ENCODE measurements around the gene ARFGEF3.
"Not testable (repeated sequence)": the region's sequence is repeated elsewhere in the genome, so short reads cannot be mapped to it uniquely, and the experiment has no call there.

Gene ARFGEF3

GRCh38 chr6:138345565-138346285 is 184.0 kb downstream of the ARFGEF3 start:
- no peak overlapping the region for H3K4me3 Mint-ChIP-seq
- no peak overlapping the region for H3K27ac Mint-ChIP-seq
- ATAC-seq (no peak), DNase-seq (no peak)
- H3K27me3 Mint-ChIP-seq = peaks cover 15% of the 10 kb centered on the region
- H3K4me1 Mint-ChIP-seq = no peaks in the 10 kb centered on the region
- H3K9me3 Mint-ChIP-seq = no peaks in the 10 kb centered on the region

- no peaks in the 10 kb centered on the region for H3K4me1 Mint-ChIP-seq
- H3K27me3 Mint-ChIP-seq = peaks cover 15% of the 10 kb centered on the region
- ATAC-seq = no peak
- no peaks in the 10 kb centered on the region for H3K9me3 Mint-ChIP-seq
- no peak overlapping the region for H3K4me3 Mint-ChIP-seq
- no peak for DNase-seq
- peak overlapping the region in 1 of 2 donors; percentile 19 for H3K27ac Mint-ChIP-seq
Measured at GRCh38 chr6:138346302-138347195, 184.8 kb downstream of the ARFGEF3 start.

- no peak overlapping the region for H3K27ac Mint-ChIP-seq
- H3K9me3 Mint-ChIP-seq = no peaks in the 10 kb centered on the region
- no peaks in the 10 kb centered on the region for H3K4me1 Mint-ChIP-seq
- peaks cover 16% of the 10 kb centered on the region for H3K27me3 Mint-ChIP-seq
- ATAC-seq (no peak), DNase-seq (no peak)
- H3K4me3 Mint-ChIP-seq = no peak overlapping the region
Measured at GRCh38 chr6:138347864-138348263, 186.1 kb downstream of the ARFGEF3 start.

- ATAC-seq = no peak
- Mint-ChIP-seq H3K4me3 (no peak overlapping the region), H3K4me1 (no peaks in the 10 kb centered on the region), H3K27ac (no peak overlapping the region), H3K9me3 (no peaks in the 10 kb centered on the region), H3K27me3 (peaks cover 28% of the 10 kb centered on the region)
- no peak for DNase-seq
Measured at GRCh38 chr6:138349891-138350290, 188.2 kb downstream of the ARFGEF3 start.

DNA sequence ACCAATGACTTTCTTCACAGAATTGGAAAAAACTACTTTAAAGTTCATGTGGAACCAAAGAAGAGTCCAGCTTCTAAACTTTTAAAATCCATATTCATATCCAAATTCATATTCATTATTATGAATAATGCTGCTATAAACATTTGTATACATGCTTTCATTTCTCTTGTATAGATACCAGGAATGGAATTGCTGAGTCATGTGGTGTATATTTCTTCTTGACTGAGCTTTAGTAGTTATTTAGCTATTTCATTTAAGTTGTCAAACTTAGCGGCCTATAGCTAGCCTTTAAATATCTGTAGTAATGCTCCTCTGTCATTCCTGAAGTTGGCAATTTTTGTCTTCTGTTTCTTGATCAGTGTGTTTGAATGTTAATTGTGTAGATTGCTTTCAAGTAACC is 196.2 kb downstream of the ARFGEF3 start:
- Mint-ChIP-seq H3K9me3 (no peaks in the 10 kb centered on the region), H3K27me3 (peaks cover 24% of the 10 kb centered on the region), H3K4me3 (no peak overlapping the region), H3K4me1 (no peaks in the 10 kb centered on the region), H3K27ac (no peak overlapping the region)
- ATAC-seq (no peak), DNase-seq (no peak)

GRCh38 chr6:138368684-138369083 is 206.9 kb downstream of the ARFGEF3 start:
- not testable (repeated sequence) for ATAC-seq, H3K4me3 Mint-ChIP-seq, H3K4me1 Mint-ChIP-seq, H3K27ac Mint-ChIP-seq, DNase-seq
- Mint-ChIP-seq H3K9me3 (peaks cover 0 to 14% of the 10 kb centered on the region in 2 donors), H3K27me3 (peaks cover 32% of the 10 kb centered on the region)

- Mint-ChIP-seq H3K4me1 (no peaks in the 10 kb centered on the region), H3K27ac (peak overlapping the region; percentile 28 to 57), H3K27me3 (peaks cover 17% of the 10 kb centered on the region), H3K4me3 (no peak overlapping the region), H3K9me3 (peaks cover 0 to 6% of the 10 kb centered on the region in 2 donors)
- DNase-seq = no peak
- ATAC-seq = no peak
Measured at GRCh38 chr6:138370631-138371451, 209.1 kb downstream of the ARFGEF3 start.

DNA sequence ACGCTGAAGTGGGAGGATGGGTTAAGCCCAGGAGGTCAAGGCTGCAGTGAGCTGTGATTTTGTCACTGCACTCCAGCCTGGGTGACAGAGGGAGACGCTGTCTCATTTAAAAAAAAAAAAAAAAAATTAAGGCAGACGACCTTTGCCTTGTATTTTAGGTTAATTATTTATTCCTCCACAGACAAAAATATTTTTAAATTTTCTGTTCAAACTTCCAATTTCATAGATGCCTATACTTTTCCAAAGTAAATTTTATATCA is 209.6 kb downstream of the ARFGEF3 start:
- DNase-seq (no peak), ATAC-seq (no peak)
- H3K4me1 Mint-ChIP-seq = no peaks in the 10 kb centered on the region
- H3K27ac Mint-ChIP-seq = no peak overlapping the region
- H3K27me3 Mint-ChIP-seq = peaks cover 13% of the 10 kb centered on the region
- H3K9me3 Mint-ChIP-seq = peaks cover 0 to 6% of the 10 kb centered on the region in 2 donors
- H3K4me3 Mint-ChIP-seq = no peak overlapping the region

DNA sequence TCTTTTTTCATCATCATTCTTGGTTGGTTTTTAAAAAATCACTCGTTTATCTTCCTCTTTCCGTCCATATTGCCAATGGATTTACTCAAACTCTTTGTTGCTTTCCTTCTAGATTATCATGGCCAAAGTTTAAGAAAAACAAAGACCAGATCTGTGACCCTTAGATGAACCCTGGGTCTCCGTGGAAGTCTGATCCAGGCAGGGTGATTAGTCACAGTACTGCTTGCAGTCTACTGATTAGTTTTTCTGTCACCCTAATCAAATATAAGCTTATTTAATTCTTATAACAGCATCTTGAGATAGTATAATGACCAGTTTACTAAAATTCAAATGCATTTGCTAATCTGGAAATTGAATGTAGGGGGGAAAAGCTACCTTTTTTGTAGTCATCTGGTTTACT is 210.0 kb downstream of the ARFGEF3 start:
- Mint-ChIP-seq H3K4me3 (no peak overlapping the region), H3K27me3 (peaks cover 10% of the 10 kb centered on the region), H3K27ac (peak overlapping the region in 1 of 2 donors; percentile 76), H3K9me3 (peaks cover 0 to 6% of the 10 kb centered on the region in 2 donors), H3K4me1 (no peaks in the 10 kb centered on the region)
- DNase-seq = no peak
- ATAC-seq = no peak

- no peak for DNase-seq
- Mint-ChIP-seq H3K4me3 (no peak overlapping the region), H3K4me1 (no peaks in the 10 kb centered on the region), H3K27me3 (no peaks in the 10 kb centered on the region), H3K27ac (no peak overlapping the region), H3K9me3 (no peaks in the 10 kb centered on the region)
- peak; percentile 72 for ATAC-seq
Measured at GRCh38 chr6:138372711-138373463, 211.1 kb downstream of the ARFGEF3 start.

DNA sequence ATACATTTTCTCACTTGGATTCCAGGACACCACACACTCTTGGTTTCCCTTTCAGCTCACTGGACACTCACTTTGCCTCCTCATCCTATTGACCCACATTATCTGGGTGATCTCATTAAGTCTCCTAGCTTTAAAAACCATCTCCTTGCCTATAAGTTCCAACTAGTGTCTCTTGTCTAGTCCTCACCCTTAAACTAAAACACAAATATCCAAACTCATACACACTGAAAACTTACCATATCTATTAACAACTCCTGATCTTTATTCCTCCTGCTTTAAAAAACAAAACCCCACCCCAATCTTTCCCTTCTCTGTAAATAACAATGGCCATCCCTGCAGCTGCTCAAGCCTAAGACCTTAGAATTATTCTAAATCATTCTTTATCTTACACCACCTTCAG is 212.5 kb downstream of the ARFGEF3 start:
- no peaks in the 10 kb centered on the region for H3K4me1 Mint-ChIP-seq
- H3K4me3 Mint-ChIP-seq = no peak overlapping the region
- no peaks in the 10 kb centered on the region for H3K9me3 Mint-ChIP-seq
- no peak for DNase-seq
- H3K27ac Mint-ChIP-seq = no peak overlapping the region
- ATAC-seq = no peak
- H3K27me3 Mint-ChIP-seq = no peaks in the 10 kb centered on the region

- Mint-ChIP-seq H3K4me3 (no peak overlapping the region), H3K4me1 (no peaks in the 10 kb centered on the region), H3K9me3 (no peaks in the 10 kb centered on the region), H3K27me3 (no peaks in the 10 kb centered on the region), H3K27ac (no peak overlapping the region)
- ATAC-seq = no peak
- no peak for DNase-seq
Measured at GRCh38 chr6:138374815-138375214, 213.1 kb downstream of the ARFGEF3 start.

DNA sequence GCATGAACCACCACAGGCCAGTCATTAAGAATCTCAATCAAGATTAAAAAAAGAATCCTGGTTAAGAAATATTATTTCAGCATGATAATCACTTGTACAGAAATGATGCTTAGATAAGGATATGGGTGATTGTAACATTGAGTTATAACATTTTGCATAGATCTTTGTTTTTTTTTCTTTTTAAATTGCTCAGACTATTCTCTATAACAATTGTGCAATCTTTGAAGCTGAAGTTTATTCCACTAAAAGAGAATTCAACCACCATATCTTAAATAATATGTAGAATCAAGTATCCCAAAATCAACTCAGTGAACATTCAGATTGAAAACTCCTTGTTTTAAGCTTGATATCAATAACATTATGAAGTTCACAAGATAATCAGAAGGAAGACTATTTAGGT is 215.3 kb downstream of the ARFGEF3 start:
- H3K27me3 Mint-ChIP-seq = no peaks in the 10 kb centered on the region
- H3K4me1 Mint-ChIP-seq = no peaks in the 10 kb centered on the region
- H3K9me3 Mint-ChIP-seq = no peaks in the 10 kb centered on the region
- DNase-seq (no peak), ATAC-seq (no peak)
- no peak overlapping the region for H3K27ac Mint-ChIP-seq
- no peak overlapping the region for H3K4me3 Mint-ChIP-seq

GRCh38 chr6:138377844-138378243 is 216.1 kb downstream of the ARFGEF3 start, which contains the start of gene SMIM28:
Gene SMIM28 (plus strand): TSS chr6:138377905. CDS start chr6:138378073, 168 bp downstream.
- no peak within 1 kb of the TSS for H3K27ac Mint-ChIP-seq
- H3K4me1 Mint-ChIP-seq = no peaks in the 10 kb centered on the region
- H3K27me3 Mint-ChIP-seq = no peaks in the 10 kb centered on the region
- no peak for ATAC-seq
- no peak within 1 kb of the TSS for H3K4me3 Mint-ChIP-seq
- H3K9me3 Mint-ChIP-seq = no peaks in the 10 kb centered on the region
- DNase-seq = no peak

- Mint-ChIP-seq H3K27me3 (no peaks in the 10 kb centered on the region), H3K4me1 (no peaks in the 10 kb centered on the region), H3K9me3 (no peaks in the 10 kb centered on the region), H3K27ac (no peak overlapping the region), H3K4me3 (no peak overlapping the region)
- ATAC-seq (no peak), DNase-seq (no peak)
Measured at GRCh38 chr6:138378463-138378862, 216.7 kb downstream of the ARFGEF3 start.
